ENCODE data around the gene ATF6B. TPM values are rescaled to one million over a fixed set of nuclear protein-coding genes. Genes with fewer than 3 reads are reported as not detected.

Gene ATF6B
- total RNA-seq, 2 donors from 2014 or later, result 15.0 to 15.3 TPM

- H3K27me3 ChIP-seq, result no peaks in the 10 kb centered on the region
- H3K27ac ChIP-seq, result no peak overlapping the region
- H3K36me3 ChIP-seq, result peaks cover 84% of the 10 kb centered on the region
- no peak for DNase-seq (ENCODE audit: low spot score)
- no peak overlapping the region for H3K4me3 ChIP-seq
- no peaks in the 10 kb centered on the region for H3K9me3 ChIP-seq
- TF ChIP-seq CTCF (IDR thresholded peaks at IDR 0.05), result no peak
- H3K4me1 ChIP-seq, result peaks cover 0 to 7% of the 10 kb centered on the region in 2 donors
These were observed 7.4 kb downstream of the ATF6B start for GRCh38 chr6:32120573-32121059.

- H3K9me3 ChIP-seq, result no peaks in the 10 kb centered on the region
- H3K4me3 ChIP-seq, result no peak overlapping the region
- TF ChIP-seq CTCF (IDR thresholded peaks at IDR 0.05), result peak; percentile 81 to 94
- DNase-seq (ENCODE audit: low spot score), result peak; percentile 91
- H3K36me3 ChIP-seq, result peaks cover 68% of the 10 kb centered on the region
- H3K27me3 ChIP-seq, result no peaks in the 10 kb centered on the region
- peaks cover 0 to 20% of the 10 kb centered on the region in 2 donors for H3K4me1 ChIP-seq
- peak overlapping the region in 1 of 2 donors; percentile 10 for H3K27ac ChIP-seq
These were observed 9.0 kb downstream of the ATF6B start for GRCh38 chr6:32118782-32119628.

- H3K27me3 ChIP-seq, result no peaks in the 10 kb centered on the region
- H3K36me3 ChIP-seq, result peaks cover 53% of the 10 kb centered on the region
These were observed 10.6 kb downstream of the ATF6B start for GRCh38 chr6:32117461-32117860.

GRCh38 chr6:32116674-32117073 lies 11.4 kb downstream of the ATF6B start:
- no peak overlapping the region for H3K27ac ChIP-seq
- H3K27me3 ChIP-seq, result no peaks in the 10 kb centered on the region
- no peak for DNase-seq (ENCODE audit: low spot score)
- no peaks in the 10 kb centered on the region for H3K9me3 ChIP-seq
- H3K4me3 ChIP-seq, result no peak overlapping the region
- peak; percentile 29 to 55 for TF ChIP-seq CTCF (IDR thresholded peaks at IDR 0.05)
- peaks cover 0 to 43% of the 10 kb centered on the region in 2 donors for H3K4me1 ChIP-seq
- H3K36me3 ChIP-seq, result peaks cover 46% of the 10 kb centered on the region

More at GRCh38 chr6:32117461-32117860, 10.6 kb downstream of the ATF6B start:
- H3K4me3 ChIP-seq, result no peak overlapping the region
- no peak overlapping the region for H3K27ac ChIP-seq
- H3K9me3 ChIP-seq, result no peaks in the 10 kb centered on the region
- H3K4me1 ChIP-seq, result peaks cover 0 to 36% of the 10 kb centered on the region in 2 donors
- DNase-seq (ENCODE audit: low spot score), result no peak
- no peak for TF ChIP-seq CTCF (IDR thresholded peaks at IDR 0.05)

GRCh38 chr6:32115623-32116022 lies 12.4 kb downstream of the ATF6B start:
- H3K36me3 ChIP-seq, result peaks cover 35% of the 10 kb centered on the region
- peak overlapping the region in 1 of 2 donors; percentile 89 for H3K27ac ChIP-seq
- H3K27me3 ChIP-seq, result no peaks in the 10 kb centered on the region
- H3K4me1 ChIP-seq, result peaks cover 0 to 54% of the 10 kb centered on the region in 2 donors
- no peak for TF ChIP-seq CTCF (IDR thresholded peaks at IDR 0.05)
- no peak for DNase-seq (ENCODE audit: low spot score)
- H3K4me3 ChIP-seq, result no peak overlapping the region
- no peaks in the 10 kb centered on the region for H3K9me3 ChIP-seq
